ENCODE data around the gene HSPG2.
"Not testable (repeated sequence)": the region's sequence is repeated elsewhere in the genome, so short reads cannot be mapped to it uniquely, and the experiment has no call there.

Gene HSPG2

DNA sequence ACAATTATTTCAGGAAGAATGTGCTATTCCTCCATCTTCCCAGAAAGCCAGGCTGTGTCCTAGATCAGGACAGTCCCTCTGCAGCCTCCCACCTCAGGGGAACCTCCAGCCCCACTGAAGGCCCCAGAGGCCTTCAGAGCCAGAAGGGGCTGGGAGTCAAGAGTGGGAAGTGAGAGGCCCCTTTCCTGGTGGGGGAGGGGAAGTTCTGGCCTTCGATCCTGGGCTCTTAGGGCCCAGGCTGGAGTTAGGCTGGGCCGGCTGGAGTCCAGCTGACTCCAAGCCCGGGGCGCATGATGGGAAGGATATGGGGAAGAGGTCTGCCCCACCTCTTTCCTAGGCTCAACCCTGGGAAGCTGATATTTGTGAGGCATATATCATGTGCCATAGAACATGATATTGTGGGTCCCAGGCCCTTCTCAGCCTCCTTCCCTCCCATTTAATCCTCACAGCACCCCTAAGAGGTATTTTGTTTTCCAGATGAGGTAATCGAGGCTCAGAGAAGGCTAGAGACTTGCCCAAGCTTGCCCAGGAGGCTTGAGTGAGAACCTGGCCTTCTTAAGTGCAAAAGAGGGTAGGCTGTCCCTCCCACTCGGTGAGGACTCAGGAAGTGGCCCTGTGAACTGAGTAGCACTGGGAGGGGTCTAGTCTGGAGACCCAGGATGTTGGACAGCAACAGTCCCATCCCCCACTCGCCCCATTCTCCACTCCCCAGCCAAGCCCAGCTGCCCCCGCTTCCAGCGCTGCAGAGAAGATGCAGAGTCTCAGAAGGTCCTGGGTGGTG, 18.6 kb upstream of the HSPG2 start:
- Histone ChIP-seq H3K27ac (ENCODE audit: low read length) (peak overlapping the region; percentile 62), H3K4me1 (ENCODE audit: control insufficient read depth, insufficient read depth, low read length) (peaks cover 22% of the 10 kb centered on the region), H3K27me3 (ENCODE audit: control insufficient read depth in 1 of 2, insufficient read depth in 2 of 2, low read length in 2 of 2) (no peaks in the 10 kb centered on the region), H3K36me3 (ENCODE audit: control insufficient read depth in 2 of 2, insufficient read depth in 2 of 2, low read length in 2 of 2) (no peaks in the 10 kb centered on the region), H3K4me3 (ENCODE audit: low read length in 2 of 2) (no peak overlapping the region), H3K9ac (ENCODE audit: low read length in 2 of 2) (no peak overlapping the region), H3K9me3 (ENCODE audit: control insufficient read depth in 2 of 2, low read length in 2 of 2) (no peaks in the 10 kb centered on the region)

DNA sequence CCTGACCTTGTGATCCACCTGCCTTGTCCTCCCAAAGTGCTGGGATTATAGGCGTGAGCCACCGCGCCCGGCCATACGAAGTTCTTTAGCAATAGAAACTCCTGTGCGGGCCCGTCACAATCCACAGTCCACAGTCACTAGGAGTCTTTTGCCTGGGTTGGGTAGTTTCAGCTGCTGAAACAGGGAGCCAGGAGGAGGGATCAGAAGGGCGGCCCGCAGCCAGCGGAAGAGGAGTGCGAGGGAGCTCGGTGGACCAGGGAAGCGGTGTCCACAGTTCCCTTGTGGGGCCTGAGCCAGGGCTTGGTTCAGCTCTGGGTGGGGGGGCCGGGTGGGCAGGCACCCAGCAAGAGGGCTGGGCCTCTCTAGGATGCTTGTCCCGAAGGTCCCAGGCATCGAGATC, 17.9 kb upstream of the HSPG2 start:
- Histone ChIP-seq H3K9me3 (ENCODE audit: control insufficient read depth in 2 of 2, low read length in 2 of 2) (no peaks in the 10 kb centered on the region), H3K27ac (ENCODE audit: low read length) (no peak overlapping the region), H3K36me3 (ENCODE audit: control insufficient read depth in 2 of 2, insufficient read depth in 2 of 2, low read length in 2 of 2) (no peaks in the 10 kb centered on the region), H3K4me3 (ENCODE audit: low read length in 2 of 2) (no peak overlapping the region), H3K27me3 (ENCODE audit: control insufficient read depth in 1 of 2, insufficient read depth in 2 of 2, low read length in 2 of 2) (no peaks in the 10 kb centered on the region), H3K9ac (ENCODE audit: low read length in 2 of 2) (no peak overlapping the region), H3K4me1 (ENCODE audit: control insufficient read depth, insufficient read depth, low read length) (peaks cover 22% of the 10 kb centered on the region)

DNA sequence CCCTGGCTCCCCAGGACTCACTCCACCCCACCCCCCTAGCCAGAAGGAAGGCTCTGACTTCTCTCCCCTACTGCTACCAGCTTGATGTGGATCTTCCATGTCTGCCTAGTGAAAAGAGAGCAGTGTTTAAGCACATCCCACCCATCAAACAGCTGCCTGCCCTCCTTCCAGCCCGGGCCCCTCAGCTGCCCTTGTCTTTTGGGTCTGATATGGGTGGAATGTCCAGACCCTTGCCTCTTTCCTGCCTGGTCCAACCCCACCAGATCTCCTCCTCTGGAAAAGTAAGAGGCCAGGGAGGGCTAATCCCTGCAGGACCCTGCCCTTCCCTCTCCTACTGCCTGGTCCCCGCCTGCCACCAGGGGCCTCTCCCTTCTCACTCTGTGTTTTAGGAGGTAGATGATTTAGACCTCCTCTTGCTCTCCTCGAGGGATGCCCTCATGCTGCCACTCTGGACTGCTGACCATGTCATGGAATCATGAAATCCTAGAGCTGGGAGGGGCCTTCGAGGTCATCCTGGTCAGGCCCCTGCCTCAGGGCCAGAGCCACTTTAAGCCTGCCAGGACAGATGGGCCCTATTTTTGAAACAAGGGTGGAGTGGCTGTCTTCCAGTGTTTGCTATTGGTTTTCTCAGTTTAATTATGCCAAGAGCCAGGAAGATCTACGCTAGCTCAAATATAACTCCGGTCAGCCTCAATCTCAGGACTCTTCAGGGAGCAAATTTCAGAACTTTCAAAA, 15.8 kb upstream of the HSPG2 start:
- no peak overlapping the region for H3K9ac ChIP-seq (ENCODE audit: low read length in 2 of 2)
- H3K9me3 ChIP-seq (ENCODE audit: control insufficient read depth in 2 of 2, low read length in 2 of 2), result no peaks in the 10 kb centered on the region
- H3K4me3 ChIP-seq (ENCODE audit: low read length in 2 of 2), result no peak overlapping the region
- H3K36me3 ChIP-seq (ENCODE audit: control insufficient read depth in 2 of 2, insufficient read depth in 2 of 2, low read length in 2 of 2), result no peaks in the 10 kb centered on the region
- peaks cover 22% of the 10 kb centered on the region for H3K4me1 ChIP-seq (ENCODE audit: control insufficient read depth, insufficient read depth, low read length)
- no peaks in the 10 kb centered on the region for H3K27me3 ChIP-seq (ENCODE audit: control insufficient read depth in 1 of 2, insufficient read depth in 2 of 2, low read length in 2 of 2)
- H3K27ac ChIP-seq (ENCODE audit: low read length), result no peak overlapping the region

DNA sequence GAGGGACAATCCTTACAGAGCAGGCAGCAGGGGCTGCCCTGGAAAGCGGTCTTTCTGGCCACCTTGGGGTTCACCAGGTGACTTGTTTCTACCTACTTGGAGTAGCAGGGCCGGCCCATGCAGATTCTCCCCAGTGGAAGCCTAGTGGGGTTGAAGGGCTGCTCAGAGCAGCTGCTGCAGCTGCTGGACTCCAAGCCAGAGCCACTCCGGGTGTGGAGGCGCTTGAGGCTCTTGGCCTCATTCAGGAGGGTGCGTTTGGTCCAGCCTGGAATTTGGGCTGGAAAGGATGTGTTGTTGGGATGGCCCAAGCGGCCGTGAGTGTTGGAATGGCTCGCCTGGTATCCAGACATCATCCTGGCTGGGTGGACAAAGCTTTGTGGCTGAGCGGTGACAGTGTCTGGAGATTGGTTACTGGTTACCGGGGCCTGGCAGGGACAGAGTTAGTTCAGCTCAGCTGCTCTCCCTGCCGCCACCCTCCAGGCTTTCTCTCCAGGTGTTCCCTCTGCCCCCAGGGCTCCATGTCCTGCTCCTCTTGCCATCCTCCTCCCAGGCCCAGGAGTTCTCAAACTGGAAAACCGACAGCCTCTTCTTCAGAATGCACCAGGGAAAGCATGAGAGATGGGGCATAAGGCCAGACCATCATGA, 14.2 kb upstream of the HSPG2 start:
- H3K27ac ChIP-seq (ENCODE audit: low read length), result no peak overlapping the region
- H3K9me3 ChIP-seq (ENCODE audit: control insufficient read depth in 2 of 2, low read length in 2 of 2), result no peaks in the 10 kb centered on the region
- H3K27me3 ChIP-seq (ENCODE audit: control insufficient read depth in 1 of 2, insufficient read depth in 2 of 2, low read length in 2 of 2), result no peaks in the 10 kb centered on the region
- H3K4me3 ChIP-seq (ENCODE audit: low read length in 2 of 2), result no peak overlapping the region
- H3K9ac ChIP-seq (ENCODE audit: low read length in 2 of 2), result no peak overlapping the region
- H3K36me3 ChIP-seq (ENCODE audit: control insufficient read depth in 2 of 2, insufficient read depth in 2 of 2, low read length in 2 of 2), result no peaks in the 10 kb centered on the region
- peaks cover 11% of the 10 kb centered on the region for H3K4me1 ChIP-seq (ENCODE audit: control insufficient read depth, insufficient read depth, low read length)

DNA sequence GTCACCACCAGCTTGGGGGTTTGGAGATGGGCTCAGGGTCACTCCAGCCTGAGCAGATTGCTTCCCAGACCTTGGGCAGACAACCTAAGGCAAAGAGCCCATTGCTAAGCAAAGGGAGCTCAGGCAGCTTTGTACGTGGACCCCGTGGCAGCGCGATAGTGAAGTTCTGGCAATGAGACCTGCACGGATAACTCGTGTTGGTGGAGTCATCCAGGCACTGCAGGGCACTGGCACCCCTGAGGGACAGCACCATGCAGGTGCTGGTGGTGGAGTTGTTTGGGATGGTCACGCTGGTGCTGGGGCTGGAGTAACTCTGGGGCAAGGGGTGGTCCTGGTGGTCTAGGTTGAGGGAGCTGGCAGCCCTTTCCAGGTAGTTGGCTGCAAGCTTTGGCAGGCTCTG, 13.6 kb upstream of the HSPG2 start:
- Histone ChIP-seq H3K9me3 (ENCODE audit: control insufficient read depth in 2 of 2, low read length in 2 of 2) (no peaks in the 10 kb centered on the region), H3K4me3 (ENCODE audit: low read length in 2 of 2) (no peak overlapping the region), H3K36me3 (ENCODE audit: control insufficient read depth in 2 of 2, insufficient read depth in 2 of 2, low read length in 2 of 2) (no peaks in the 10 kb centered on the region), H3K9ac (ENCODE audit: low read length in 2 of 2) (no peak overlapping the region), H3K27me3 (ENCODE audit: control insufficient read depth in 1 of 2, insufficient read depth in 2 of 2, low read length in 2 of 2) (no peaks in the 10 kb centered on the region), H3K27ac (ENCODE audit: low read length) (no peak overlapping the region), H3K4me1 (ENCODE audit: control insufficient read depth, insufficient read depth, low read length) (peaks cover 6% of the 10 kb centered on the region)

DNA sequence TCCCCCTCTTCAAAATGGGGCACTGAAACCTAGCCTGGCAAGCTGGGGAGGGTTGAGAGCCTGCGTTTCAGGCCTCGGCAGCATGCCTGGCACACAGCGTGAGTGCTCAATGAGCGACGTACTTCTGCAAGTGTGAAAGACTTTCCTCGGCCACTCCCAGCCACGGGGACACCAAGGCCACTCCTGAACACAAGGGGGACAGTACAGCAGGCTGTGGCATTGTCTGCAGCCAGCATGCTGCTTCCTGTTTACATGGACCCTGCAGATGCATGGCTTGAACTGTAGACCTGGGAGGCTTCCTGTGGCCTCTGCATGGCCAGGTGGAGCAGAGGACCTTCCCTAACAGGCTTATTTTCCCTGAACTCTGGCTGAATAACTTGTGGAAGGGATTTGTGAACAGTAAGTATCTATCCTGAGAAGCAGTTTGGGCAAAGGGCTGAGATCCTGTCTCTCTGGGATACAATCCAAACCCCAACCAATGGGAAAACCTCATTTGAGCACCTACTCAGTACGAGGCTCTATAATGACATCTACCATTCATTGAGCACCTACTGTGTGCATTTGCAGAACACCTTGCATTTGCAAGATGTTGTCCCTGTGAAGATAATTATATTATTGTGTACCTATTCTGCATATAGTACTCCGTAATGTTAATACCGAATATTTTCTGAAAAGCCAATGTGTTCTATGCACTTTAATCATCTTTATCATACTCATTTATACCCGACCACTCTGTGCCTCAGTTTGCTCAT, 9.9 kb upstream of the HSPG2 start:
- H3K27me3 ChIP-seq (ENCODE audit: control insufficient read depth in 1 of 2, insufficient read depth in 2 of 2, low read length in 2 of 2), result no peaks in the 10 kb centered on the region
- no peaks in the 10 kb centered on the region for H3K36me3 ChIP-seq (ENCODE audit: control insufficient read depth in 2 of 2, insufficient read depth in 2 of 2, low read length in 2 of 2)
- no peak overlapping the region for H3K4me3 ChIP-seq (ENCODE audit: low read length in 2 of 2)
- peaks cover 25% of the 10 kb centered on the region for H3K4me1 ChIP-seq (ENCODE audit: control insufficient read depth, insufficient read depth, low read length)
- no peaks in the 10 kb centered on the region for H3K9me3 ChIP-seq (ENCODE audit: control insufficient read depth in 2 of 2, low read length in 2 of 2)
- H3K9ac ChIP-seq (ENCODE audit: low read length in 2 of 2), result no peak overlapping the region
- H3K27ac ChIP-seq (ENCODE audit: low read length), result no peak overlapping the region

DNA sequence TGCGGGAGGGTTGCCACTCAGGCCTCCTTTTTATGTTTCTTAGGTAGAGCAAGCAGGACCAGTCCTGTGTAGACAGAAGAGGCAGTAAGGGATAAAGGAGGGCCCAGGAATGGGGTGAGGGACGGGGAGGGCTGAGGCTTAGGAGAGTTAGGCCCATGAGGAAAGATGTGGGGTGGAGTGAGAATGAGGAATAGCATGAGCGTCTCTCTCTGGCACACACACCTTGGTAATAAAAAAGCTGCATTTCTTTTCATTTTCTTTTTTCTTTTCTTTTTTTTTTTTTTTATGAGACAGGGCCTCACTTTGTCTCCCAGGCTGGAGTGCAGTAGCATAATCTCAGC, 7.6 kb upstream of the HSPG2 start:
- peaks cover 40% of the 10 kb centered on the region for H3K4me1 ChIP-seq (ENCODE audit: control insufficient read depth, insufficient read depth, low read length)

DNA sequence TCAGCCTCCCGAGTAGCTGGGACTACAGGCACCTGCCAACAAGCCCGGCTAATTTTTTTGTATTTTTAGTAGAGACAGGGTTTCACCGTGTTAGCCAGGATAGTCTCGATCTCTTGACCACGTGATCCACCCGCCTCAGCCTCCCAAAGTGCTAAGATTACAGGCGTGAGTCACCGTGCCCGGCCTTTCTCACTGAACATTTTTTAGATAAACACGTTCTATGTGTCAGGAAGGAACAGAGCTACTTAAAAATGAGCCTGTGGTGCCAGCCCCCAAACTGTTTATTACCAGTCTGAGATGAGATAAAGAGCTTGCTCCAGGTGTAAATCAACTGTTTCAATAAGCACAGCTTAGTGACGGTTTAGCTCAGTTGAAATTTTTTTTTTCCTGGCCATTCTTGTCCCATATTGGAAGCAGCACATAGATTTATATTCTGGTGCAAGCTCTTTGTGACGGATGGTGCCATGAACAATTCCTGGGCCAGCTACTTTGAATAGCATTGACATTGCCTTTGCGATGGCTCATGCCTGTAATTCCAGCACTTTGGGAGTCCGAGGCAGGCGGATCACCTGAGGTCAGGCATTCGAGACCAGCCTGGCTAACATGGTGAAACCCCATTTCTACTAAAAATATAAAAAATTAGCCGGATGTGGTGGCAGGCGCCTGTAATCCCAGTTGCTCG, 6.0 kb upstream of the HSPG2 start:
- Histone ChIP-seq H3K4me1 (ENCODE audit: control insufficient read depth, insufficient read depth, low read length) (peaks cover 57% of the 10 kb centered on the region), H3K27ac (ENCODE audit: low read length) (peak overlapping the region; percentile 92), H3K9ac (ENCODE audit: low read length in 2 of 2) (peak overlapping the region in 1 of 2 donors; percentile 32)
- H3K4me3 ChIP-seq (ENCODE audit: low read length in 2 of 2); H3K36me3 ChIP-seq (ENCODE audit: control insufficient read depth in 2 of 2, insufficient read depth in 2 of 2, low read length in 2 of 2); H3K9me3 ChIP-seq (ENCODE audit: control insufficient read depth in 2 of 2, low read length in 2 of 2); H3K27me3 ChIP-seq (ENCODE audit: control insufficient read depth in 1 of 2, insufficient read depth in 2 of 2, low read length in 2 of 2): not testable (repeated sequence)

More for the DNA sequence above, 7.6 kb upstream of the HSPG2 start:
- no peaks in the 10 kb centered on the region for H3K9me3 ChIP-seq (ENCODE audit: control insufficient read depth in 2 of 2, low read length in 2 of 2)
- H3K36me3 ChIP-seq (ENCODE audit: control insufficient read depth in 2 of 2, insufficient read depth in 2 of 2, low read length in 2 of 2), result no peaks in the 10 kb centered on the region
- H3K4me3 ChIP-seq (ENCODE audit: low read length in 2 of 2), result no peak overlapping the region
- peak overlapping the region; percentile 87 for H3K27ac ChIP-seq (ENCODE audit: low read length)
- H3K9ac ChIP-seq (ENCODE audit: low read length in 2 of 2), result peak overlapping the region in 1 of 2 donors; percentile 82
- H3K27me3 ChIP-seq (ENCODE audit: control insufficient read depth in 1 of 2, insufficient read depth in 2 of 2, low read length in 2 of 2), result no peaks in the 10 kb centered on the region

DNA sequence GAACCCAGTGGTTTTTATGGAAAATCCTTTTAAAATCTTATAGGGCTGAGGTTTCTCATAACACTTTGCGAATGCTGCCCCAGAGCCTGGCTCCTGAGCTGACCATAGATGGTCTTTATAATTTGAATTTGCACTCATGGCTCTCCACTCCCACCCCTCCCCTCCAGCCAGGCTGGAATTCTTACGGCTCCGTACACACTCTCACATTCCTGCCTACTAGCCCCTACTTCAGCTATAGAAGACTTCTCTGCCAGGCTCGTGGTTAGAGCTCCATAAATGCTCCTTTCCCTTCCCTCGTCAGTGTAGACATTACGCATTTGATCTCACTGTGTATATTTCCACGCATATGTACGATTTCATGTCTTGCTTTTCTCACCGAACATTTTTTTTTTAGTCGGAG, 5.4 kb upstream of the HSPG2 start:
- Histone ChIP-seq H3K27ac (ENCODE audit: low read length) (peak overlapping the region; percentile 92), H3K9me3 (ENCODE audit: control insufficient read depth in 2 of 2, low read length in 2 of 2) (no peaks in the 10 kb centered on the region)

DNA sequence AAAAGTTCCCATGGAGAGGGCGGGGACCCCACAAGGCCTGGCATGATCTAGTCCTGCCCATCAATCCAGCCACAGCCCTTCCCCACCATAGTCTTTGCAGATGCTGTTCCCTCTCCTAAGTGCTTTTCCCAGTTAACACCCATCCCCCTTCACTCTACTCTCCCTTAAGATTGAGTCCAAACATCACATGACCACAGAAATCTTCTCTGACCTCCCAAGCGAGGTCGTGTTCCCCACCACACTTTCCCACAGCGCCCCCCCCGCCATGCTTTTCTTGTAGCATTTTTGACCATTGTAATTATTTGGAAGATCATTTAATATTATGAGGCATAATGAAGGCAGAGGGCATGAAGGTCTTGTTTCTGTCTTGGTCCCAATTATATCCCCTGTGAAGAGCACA, 4.3 kb upstream of the HSPG2 start:
- Histone ChIP-seq H3K9ac (ENCODE audit: low read length in 2 of 2) (peak overlapping the region in 1 of 2 donors; percentile 32), H3K4me3 (ENCODE audit: low read length in 2 of 2) (no peak overlapping the region), H3K4me1 (ENCODE audit: control insufficient read depth, insufficient read depth, low read length) (peaks cover 64% of the 10 kb centered on the region), H3K36me3 (ENCODE audit: control insufficient read depth in 2 of 2, insufficient read depth in 2 of 2, low read length in 2 of 2) (no peaks in the 10 kb centered on the region), H3K27ac (ENCODE audit: low read length) (peak overlapping the region; percentile 92), H3K9me3 (ENCODE audit: control insufficient read depth in 2 of 2, low read length in 2 of 2) (no peaks in the 10 kb centered on the region), H3K27me3 (ENCODE audit: control insufficient read depth in 1 of 2, insufficient read depth in 2 of 2, low read length in 2 of 2) (no peaks in the 10 kb centered on the region)

More for the DNA sequence above, 5.4 kb upstream of the HSPG2 start:
- H3K9ac ChIP-seq (ENCODE audit: low read length in 2 of 2), result peak overlapping the region; percentile 32 to 60
- H3K36me3 ChIP-seq (ENCODE audit: control insufficient read depth in 2 of 2, insufficient read depth in 2 of 2, low read length in 2 of 2), result no peaks in the 10 kb centered on the region
- H3K4me3 ChIP-seq (ENCODE audit: low read length in 2 of 2), result peak overlapping the region in 1 of 2 donors; percentile 44
- no peaks in the 10 kb centered on the region for H3K27me3 ChIP-seq (ENCODE audit: control insufficient read depth in 1 of 2, insufficient read depth in 2 of 2, low read length in 2 of 2)
- H3K4me1 ChIP-seq (ENCODE audit: control insufficient read depth, insufficient read depth, low read length), result peaks cover 62% of the 10 kb centered on the region

All from stomach smooth muscle (tissue), 2 donors.